NCI-H2227 treated with DMSO at 0.1 percent for 48 hours (cell line): Measurements from ENCODE around the gene ING3.
"Not testable (repeated sequence)": the region's sequence is repeated elsewhere in the genome, so short reads cannot be mapped to it uniquely, and the experiment has no call there.

ENCODE experiments used
- DNase-seq: peaks from one replicate; lab custom pipeline; 2025; lab: John Stamatoyannopoulos, UW

The ING3 gene

DNA sequence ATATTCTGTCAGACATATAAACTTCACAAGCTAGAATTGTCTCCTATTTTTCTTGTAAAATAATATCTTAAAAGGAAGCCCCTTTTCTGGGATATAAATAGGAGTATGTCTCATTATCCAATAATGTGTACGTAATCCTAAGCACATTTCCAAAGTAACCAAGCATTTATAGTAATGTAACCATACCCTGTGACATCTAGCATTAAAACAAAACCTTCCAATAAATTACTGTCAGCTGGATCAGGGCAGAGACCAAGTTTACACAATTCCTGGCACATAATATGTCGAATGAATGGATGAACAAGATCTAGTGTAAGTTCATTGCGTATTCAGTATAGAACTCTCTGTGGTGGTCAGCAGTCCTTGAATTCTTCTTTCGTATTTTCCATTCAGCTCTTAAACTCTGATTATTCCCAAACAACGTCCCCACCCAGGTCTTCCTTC lies 52.2 kb downstream of the ING3 start:
- DNase-seq = no peak

- no peak for DNase-seq
These were observed 53.6 kb downstream of the ING3 start for GRCh38 chr7:121003986-121004685.

DNA sequence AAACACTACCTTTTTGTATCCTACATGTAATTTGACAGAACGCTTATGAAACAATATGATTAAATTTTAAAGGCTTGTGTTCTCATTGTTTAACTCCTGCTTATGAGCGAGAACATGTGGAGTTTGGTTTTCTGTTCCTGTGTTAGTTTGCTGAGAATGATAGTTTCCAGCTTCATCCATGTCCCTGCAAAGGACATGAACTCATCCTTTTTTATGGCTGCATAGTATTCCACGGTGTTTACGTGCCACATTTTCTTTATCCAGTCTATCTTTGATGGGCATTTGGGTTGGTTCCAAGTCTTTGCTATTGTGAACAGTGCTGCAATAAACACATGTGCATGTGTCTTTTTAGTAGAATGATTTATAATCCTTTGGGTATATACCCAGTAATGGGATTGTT lies 54.5 kb downstream of the ING3 start:
- not testable (repeated sequence) for DNase-seq

- no peak for DNase-seq
These were observed 55.5 kb downstream of the ING3 start for GRCh38 chr7:121005996-121006584.

DNA sequence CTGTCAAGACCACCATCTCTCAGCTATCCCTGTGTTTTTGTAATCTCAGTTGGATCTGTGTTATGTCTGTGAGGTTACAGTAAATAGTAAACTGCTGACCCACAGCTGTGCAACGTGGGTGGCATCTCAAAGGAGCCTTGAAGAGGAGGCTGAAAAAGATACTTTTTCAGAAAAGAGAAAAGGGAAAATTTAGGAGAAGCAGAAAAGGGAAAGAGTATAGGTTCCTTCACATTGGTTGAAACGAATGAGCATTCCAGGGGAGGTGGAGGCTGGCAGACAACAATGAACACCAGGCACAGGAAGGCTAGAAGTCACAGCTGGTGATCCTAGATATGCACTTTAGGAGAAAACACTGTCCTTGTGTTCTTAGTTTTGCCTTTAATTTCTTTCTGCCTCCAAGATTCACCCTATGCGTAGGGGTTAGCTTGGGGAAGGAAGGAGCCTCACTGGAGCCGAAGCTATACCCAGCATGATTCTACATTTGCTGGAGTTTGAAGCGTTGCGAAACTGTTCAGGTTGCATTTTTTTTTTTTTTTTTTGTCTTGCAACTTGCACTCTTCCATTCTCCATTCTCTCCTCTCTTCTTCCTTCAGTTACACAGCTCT lies 56.2 kb downstream of the ING3 start:
- DNase-seq = no peak

GRCh38 chr7:121008816-121009215 lies 58.2 kb downstream of the ING3 start:
- no peak for DNase-seq

- DNase-seq = no peak
These were observed 60.8 kb downstream of the ING3 start for GRCh38 chr7:121011401-121011800.

DNA sequence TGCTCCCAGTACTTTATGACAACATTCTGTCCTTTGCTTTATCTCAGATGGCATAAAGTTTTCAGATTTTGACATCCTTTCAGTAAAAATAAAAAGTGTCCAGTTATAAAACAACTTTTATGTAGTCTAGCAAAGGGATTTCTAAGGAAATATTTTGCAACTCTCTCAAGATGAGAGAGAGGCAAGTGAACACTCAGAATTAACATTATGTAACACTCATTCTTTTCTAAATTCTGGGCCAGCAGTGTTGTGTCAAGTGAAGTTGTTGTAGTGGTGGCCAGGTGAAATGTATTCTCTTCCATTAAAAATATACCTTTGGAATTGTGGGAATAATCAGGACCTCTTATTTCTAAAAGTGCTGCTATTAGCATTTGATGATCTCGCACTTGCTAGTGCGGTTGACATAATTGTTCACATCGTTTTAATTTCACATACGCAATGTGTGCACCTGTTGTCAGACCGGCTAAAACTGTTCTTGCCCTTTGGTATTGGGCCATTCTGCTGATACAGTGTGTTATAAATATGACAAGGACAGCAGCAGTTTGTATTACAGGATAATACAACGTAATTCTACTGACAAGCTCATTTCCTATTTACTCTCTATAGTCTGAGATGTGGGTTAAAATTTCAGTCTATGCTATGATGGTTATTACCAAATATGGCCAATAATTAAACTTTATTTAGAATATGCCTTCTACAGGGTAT lies 61.7 kb downstream of the ING3 start:
- DNase-seq = no peak

- DNase-seq = no peak
These were observed 62.3 kb downstream of the ING3 start for GRCh38 chr7:121012919-121013318.

- DNase-seq = no peak
These were observed 65.0 kb downstream of the ING3 start for GRCh38 chr7:121015560-121015959.

GRCh38 chr7:121016966-121017365 lies 66.4 kb downstream of the ING3 start:
- no peak for DNase-seq

GRCh38 chr7:121017586-121017985 lies 67.0 kb downstream of the ING3 start:
- no peak for DNase-seq

DNA sequence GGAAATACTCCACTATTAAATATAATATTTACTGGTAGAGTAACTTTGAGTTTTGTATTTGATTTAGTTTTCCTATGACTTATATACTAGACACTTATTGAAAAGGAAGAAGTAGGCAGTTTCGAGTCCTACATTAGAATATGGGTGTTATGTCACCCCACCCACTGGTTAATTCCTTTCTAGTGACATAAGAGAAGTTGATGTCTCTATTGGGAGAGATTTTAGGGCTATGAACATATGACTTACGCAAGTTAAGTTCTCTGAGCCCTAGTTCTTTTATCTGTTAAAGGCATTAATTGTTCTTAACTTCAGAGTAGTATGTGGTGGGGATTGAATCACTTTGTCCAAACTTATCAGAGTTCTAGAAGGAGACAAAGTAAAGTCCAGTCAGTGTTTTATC lies 68.4 kb downstream of the ING3 start:
- DNase-seq = no peak

DNA sequence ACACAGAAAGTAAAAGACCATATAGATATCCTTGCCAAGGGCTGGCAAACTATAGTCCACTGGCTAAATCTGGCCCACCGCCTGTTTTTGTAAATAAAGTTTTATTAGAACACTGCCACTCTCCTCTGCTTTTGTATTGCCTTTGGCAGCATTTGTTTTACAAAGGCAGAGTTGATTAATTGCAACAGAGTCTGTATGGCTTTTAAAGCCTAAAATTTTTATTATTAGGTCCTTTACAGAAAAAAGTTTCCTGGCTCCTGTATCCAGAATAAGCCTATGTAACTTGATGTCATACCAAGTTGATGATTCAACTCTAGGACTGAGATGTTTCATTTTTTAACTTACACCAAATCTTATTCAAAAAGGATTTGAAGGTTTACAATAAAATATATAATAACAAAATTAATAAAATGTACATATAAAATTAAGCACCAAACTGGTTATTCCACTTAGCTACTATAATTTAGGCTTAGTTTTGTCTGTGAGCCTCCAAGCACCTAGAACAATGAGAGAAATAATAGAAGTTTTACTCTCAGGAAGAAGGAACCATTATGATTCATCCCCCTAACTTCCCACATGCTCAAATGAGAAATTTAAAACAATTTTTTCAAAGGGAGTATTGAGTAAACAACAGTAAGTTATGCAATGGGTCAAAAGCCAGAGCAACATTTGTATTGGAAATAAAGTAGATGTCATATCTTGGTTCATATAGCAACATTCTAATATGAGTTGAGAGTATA lies 69.8 kb downstream of the ING3 start:
- DNase-seq = no peak

GRCh38 chr7:121020989-121021969 lies 70.7 kb downstream of the ING3 start:
- DNase-seq = no peak

DNA sequence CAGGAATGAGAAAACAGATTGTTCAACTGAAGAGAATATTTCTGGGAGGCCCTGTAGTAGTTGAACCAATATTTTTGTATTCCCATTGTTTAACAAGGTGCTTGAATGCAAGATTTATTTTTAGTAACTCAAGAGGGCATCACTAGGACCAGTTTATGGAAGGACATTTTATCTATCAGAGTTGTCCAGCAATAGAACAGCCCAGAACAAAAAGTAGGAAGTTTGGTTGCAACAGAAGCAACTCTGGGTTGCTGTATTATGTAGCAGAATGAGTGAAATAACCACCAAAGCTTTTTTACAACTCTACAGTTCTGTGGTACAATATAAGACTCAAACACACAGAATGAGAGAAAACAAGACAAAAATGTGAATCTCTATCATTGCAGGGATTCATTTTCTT lies 72.6 kb downstream of the ING3 start:
- no peak for DNase-seq

- no peak for DNase-seq
These were observed 73.3 kb downstream of the ING3 start for GRCh38 chr7:121023683-121024511.

- no peak for DNase-seq
These were observed 74.0 kb downstream of the ING3 start for GRCh38 chr7:121024611-121025010.

DNA sequence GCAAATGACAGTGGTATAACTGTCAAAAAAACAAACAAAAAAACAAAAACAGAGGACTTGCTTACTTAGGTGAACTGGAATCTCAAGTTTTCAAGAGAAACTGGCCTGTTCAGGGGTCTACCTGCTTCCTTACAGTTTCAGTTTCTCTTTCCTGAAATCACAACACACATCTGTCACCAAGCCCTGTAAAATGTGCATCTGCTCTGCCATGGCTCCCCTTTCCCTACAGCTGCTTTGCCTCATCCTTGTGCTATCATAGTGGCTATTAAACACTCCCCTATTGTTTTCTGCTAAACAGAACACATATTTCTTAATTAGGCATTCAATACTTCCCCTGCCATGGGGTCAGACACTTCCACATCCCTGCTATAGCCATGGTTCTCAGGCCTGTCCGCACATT lies 75.6 kb downstream of the ING3 start:
- no peak for DNase-seq

DNA sequence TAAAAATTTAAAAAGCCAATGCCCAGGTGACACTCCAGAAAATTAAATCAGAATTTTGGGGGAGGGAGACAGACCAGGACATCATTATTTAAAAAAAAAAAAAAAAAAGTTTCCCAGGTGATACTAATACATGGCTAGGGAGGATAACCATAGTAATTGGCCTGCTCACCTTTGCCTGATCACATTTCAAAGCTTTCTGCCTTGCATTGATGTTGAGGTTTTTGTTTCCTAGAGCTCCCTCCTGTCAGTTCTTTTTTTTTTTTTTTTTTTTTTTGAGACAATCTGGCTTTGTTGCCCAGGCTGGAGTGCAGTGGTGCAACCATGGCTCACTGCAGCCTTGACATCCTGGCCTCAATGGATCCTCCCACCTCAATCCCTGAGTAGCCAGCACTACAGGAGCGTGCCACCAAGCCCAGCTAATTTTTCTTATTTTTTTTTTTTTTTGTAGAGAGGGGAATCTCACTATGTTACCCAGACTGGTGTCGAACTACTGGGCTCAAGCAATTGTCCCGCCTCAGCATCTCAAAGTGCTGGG lies 76.1 kb downstream of the ING3 start:
- no peak for DNase-seq
